Tibial nerve (tissue), 4 donors: Measurements from ENCODE around the gene CIROP. TPM values are rescaled to one million over a fixed set of nuclear protein-coding genes. Genes with fewer than 3 reads are reported as not detected.
"Not testable (repeated sequence)": the region's sequence is repeated elsewhere in the genome, so short reads cannot be mapped to it uniquely, and the experiment has no call there.

Source experiments
- DNase-seq, 2 donors: peaks; one replicate each; pipeline ENCODE4 v3.0.0-alpha.2; 2019; ENCODE audit warnings: low spot score in 2 of 2
- H3K27ac ChIP-seq, 4 donors: fragments of 200-600 bp; sonication (generic) in 3 of 4; one replicate each; pipeline ENCODE4 v1.5.1; 2017 to 2019; ENCODE audit warnings: mild to moderate bottlenecking in 1 of 4
- H3K27me3 ChIP-seq, 2 donors: fragments of 200-600 bp; sonication (generic) in 1 of 2; one replicate each; pipeline versions ENCODE4 v1.5.1 to v1.6.0; 2017 to 2019
- H3K36me3 ChIP-seq, 3 donors: fragments of 200-600 bp; sonication (generic); one replicate each; pipeline ENCODE4 v1.5.1; 2018 to 2019
- H3K4me1 ChIP-seq, 4 donors: fragments of 200-600 bp; sonication (generic) in 3 of 4; one replicate each; pipeline ENCODE4 v1.5.1; 2017 to 2019
- H3K4me3 ChIP-seq, 4 donors: fragments of 200-600 bp; sonication (generic) in 3 of 4; one replicate each; pipeline ENCODE4 v1.5.1; 2017 to 2019; ENCODE audit warnings: mild to moderate bottlenecking in 1 of 4, moderate library complexity in 1 of 4
- H3K9me3 ChIP-seq, 4 donors: fragments of 200-600 bp; sonication (generic) in 3 of 4; one replicate each; pipeline ENCODE4 v1.5.1; 2017 to 2019
- EP300 ChIP-seq, 2 donors: sonication (generic); formaldehyde crosslinking; IDR thresholded peaks; one replicate each; pipeline ENCODE4 v1.6.1; 2017; ENCODE audit warnings: antibody characterized with exemption in 2 of 2, mild to moderate bottlenecking in 1 of 2
- POLR2A ChIP-seq, 2 donors: fragments of 450-650 bp; IDR thresholded peaks; one replicate each; pipeline ENCODE4 v1.6.1; 2017; ENCODE audit warnings: antibody characterized with exemption in 2 of 2, mild to moderate bottlenecking in 2 of 2, moderate library complexity in 2 of 2
- WGBS, 2 donors: methylation state at CpG; one replicate each; pipeline ENCODE4 v1.1.5; 2018; 5-methylcytosine and 5-hydroxymethylcytosine counted together
- total RNA-seq, 4 donors: library from RNA; depleted of rRNA; stranded (reverse); fragments of >200 nt; gene quantifications; one replicate each; pipeline ENCODE4 v1.1.0, GENCODE V29; 2016
- TF ChIP-seq, protein P1 (sequence below), 5 experiments: fragments of 200-600 bp in 3 of 5; fragments of 450-650 bp in 2 of 5; sonication (generic) in 3 of 5; IDR thresholded peaks; one replicate each; pipeline ENCODE4 v1.5.1; 2016 to 2019; ENCODE audit warnings: antibody characterized with exemption in 5 of 5, mild to moderate bottlenecking in 3 of 5, moderate library complexity in 2 of 5

The CIROP gene
- total RNA-seq, 4 donors from 2014 or later: not detected

DNA sequence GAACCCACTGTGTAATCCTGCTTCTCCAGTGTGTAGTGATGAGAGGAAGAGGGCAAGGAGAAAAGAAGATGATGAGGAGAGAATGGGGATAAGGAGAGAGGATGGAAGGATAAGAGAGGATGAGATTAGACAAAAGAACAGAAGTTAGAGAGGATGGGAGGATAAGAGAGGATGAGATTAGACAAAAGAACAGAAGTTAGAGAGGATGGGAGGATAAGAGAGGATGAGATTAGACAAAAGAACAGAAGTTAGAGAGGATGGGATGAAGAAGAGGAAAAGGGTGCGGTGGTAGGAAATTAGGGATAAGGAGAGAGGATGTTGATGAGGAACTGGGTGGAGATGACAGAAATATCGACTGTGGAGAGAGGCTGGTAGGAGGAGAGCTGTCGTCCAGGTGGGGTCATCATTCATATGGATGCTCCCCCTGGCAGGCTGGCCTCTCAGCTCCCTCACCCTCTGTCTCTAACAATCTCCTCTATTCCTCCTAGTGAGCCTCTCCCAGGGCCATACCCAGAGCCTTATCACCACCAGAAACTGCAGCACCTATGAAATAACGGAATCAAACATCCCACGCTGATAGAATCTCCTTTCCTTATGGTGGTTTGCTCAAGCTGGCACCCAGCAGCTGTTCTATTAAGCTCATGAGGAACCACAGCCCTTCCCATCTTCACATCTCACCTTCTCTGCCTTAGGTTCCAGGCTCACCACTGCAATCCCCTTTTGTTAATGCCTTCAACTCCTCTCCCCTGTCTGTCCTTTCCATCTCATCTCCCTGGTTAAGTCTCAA lies 6.0 kb upstream of the CIROP start:
- Histone ChIP-seq H3K27ac (no peak overlapping the region), H3K36me3 (no peaks in the 10 kb centered on the region), H3K9me3 (no peaks in the 10 kb centered on the region), H3K4me1 (peaks cover 0 to 13% (median 0%) of the 10 kb centered on the region in 4 donors), H3K4me3 (no peak overlapping the region), H3K27me3 (peaks cover 0 to 9% of the 10 kb centered on the region in 2 donors)
- DNase-seq: no peak
- TF ChIP-seq POLR2A (IDR thresholded peaks at IDR 0.05) (no peak), EP300 (IDR thresholded peaks at IDR 0.05) (no peak)
- TF ChIP-seq, protein P1, sequence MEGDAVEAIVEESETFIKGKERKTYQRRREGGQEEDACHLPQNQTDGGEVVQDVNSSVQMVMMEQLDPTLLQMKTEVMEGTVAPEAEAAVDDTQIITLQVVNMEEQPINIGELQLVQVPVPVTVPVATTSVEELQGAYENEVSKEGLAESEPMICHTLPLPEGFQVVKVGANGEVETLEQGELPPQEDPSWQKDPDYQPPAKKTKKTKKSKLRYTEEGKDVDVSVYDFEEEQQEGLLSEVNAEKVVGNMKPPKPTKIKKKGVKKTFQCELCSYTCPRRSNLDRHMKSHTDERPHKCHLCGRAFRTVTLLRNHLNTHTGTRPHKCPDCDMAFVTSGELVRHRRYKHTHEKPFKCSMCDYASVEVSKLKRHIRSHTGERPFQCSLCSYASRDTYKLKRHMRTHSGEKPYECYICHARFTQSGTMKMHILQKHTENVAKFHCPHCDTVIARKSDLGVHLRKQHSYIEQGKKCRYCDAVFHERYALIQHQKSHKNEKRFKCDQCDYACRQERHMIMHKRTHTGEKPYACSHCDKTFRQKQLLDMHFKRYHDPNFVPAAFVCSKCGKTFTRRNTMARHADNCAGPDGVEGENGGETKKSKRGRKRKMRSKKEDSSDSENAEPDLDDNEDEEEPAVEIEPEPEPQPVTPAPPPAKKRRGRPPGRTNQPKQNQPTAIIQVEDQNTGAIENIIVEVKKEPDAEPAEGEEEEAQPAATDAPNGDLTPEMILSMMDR (IDR thresholded peaks at IDR 0.05): no peak
- 70 to 77% methylated on average over 5 of the region's 5 CpGs for WGBS, 2 donors

GRCh38 chr14:23109769-23110168 lies 5.0 kb upstream of the CIROP start:
- H3K4me1 ChIP-seq: peaks cover 0 to 9% (median 0%) of the 10 kb centered on the region in 4 donors
- TF ChIP-seq, protein P1 (IDR thresholded peaks at IDR 0.05): no peak
- no peak for TF ChIP-seq EP300 (IDR thresholded peaks at IDR 0.05)
- no peak for TF ChIP-seq POLR2A (IDR thresholded peaks at IDR 0.05)
- H3K4me3 ChIP-seq: no peak overlapping the region
- no peak overlapping the region for H3K27ac ChIP-seq
- H3K36me3 ChIP-seq: no peaks in the 10 kb centered on the region
- H3K9me3 ChIP-seq: no peaks in the 10 kb centered on the region
- H3K27me3 ChIP-seq: peaks cover 0 to 7% of the 10 kb centered on the region in 2 donors
- DNase-seq: no peak
- 89 to 90% methylated on average over 1 of the region's 1 CpG for WGBS, 2 donors

GRCh38 chr14:23108169-23108568 lies 3.4 kb upstream of the CIROP start:
- 89 to 92% methylated on average over 24 of the region's 24 CpGs for WGBS, 2 donors
- H3K36me3 ChIP-seq, H3K27ac ChIP-seq, H3K9me3 ChIP-seq, DNase-seq, H3K27me3 ChIP-seq, H3K4me3 ChIP-seq, H3K4me1 ChIP-seq: not testable (repeated sequence)

GRCh38 chr14:23107620-23108019 lies 2.8 kb upstream of the CIROP start:
- WGBS, 2 donors: 78 to 80% methylated on average over 3 to 5 of the region's 5 CpGs
- not testable (repeated sequence) for H3K4me1 ChIP-seq, DNase-seq, H3K9me3 ChIP-seq, H3K4me3 ChIP-seq, H3K27me3 ChIP-seq, H3K27ac ChIP-seq, H3K36me3 ChIP-seq

DNA sequence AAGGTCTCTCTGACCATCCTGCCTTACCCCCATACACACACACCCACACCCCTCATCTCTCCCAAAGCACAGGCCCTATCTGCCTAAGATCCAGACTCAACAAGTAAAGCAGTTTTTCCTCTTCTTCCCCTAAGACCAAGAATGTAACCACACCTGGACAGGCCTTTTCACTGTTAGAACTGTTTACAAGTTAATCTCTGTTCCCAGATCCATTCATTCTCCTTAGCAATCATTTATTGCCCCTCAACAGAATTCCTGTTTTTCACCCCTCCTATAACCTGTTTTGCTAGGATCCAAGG lies 1.9 kb upstream of the CIROP start:
- no peaks in the 10 kb centered on the region for H3K9me3 ChIP-seq
- H3K27ac ChIP-seq: no peak overlapping the region
- no peaks in the 10 kb centered on the region for H3K27me3 ChIP-seq
- H3K4me3 ChIP-seq: no peak overlapping the region
- H3K4me1 ChIP-seq: no peaks in the 10 kb centered on the region
- no peak for DNase-seq
- H3K36me3 ChIP-seq: no peaks in the 10 kb centered on the region
- TF ChIP-seq EP300 (IDR thresholded peaks at IDR 0.05): no peak
- TF ChIP-seq, protein P1 (IDR thresholded peaks at IDR 0.05): no peak
- TF ChIP-seq POLR2A (IDR thresholded peaks at IDR 0.05): no peak

DNA sequence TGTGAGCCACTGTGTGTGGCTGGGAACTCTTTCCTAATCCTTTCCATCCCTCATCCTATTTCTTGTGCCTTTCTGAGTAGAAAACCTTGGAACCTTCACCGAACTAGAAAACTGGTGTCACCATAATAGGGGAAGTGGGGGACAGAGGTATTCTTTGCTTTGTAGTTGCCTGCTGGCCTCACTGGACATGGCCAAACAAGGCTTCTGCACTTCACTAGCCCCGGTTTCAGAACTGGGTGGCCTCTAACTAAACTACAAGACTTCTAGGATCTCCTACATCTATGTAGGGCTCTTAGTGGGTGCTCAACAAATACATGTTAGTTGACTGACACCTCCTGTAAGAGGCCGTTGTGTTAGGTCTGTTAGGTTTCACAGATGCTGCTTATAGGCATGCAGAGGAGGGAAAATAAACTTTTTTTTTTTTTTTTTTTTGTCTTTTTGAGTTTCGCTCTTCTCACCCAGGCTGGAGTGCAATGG lies 597 bp upstream of the CIROP start:
- DNase-seq: no peak
- no peaks in the 10 kb centered on the region for H3K27me3 ChIP-seq
- WGBS, 2 donors: 85 to 90% methylated on average over 4 of the region's 4 CpGs
- no peaks in the 10 kb centered on the region for H3K9me3 ChIP-seq
- no peak overlapping the region for H3K4me3 ChIP-seq
- no peaks in the 10 kb centered on the region for H3K36me3 ChIP-seq
- TF ChIP-seq POLR2A (IDR thresholded peaks at IDR 0.05): no peak
- TF ChIP-seq, protein P1 (IDR thresholded peaks at IDR 0.05): no peak
- TF ChIP-seq EP300 (IDR thresholded peaks at IDR 0.05): no peak
- no peaks in the 10 kb centered on the region for H3K4me1 ChIP-seq
- H3K27ac ChIP-seq: no peak overlapping the region
